Astrocyte of the spinal cord (primary cell): ENCODE results near the gene RINT1.
"Not testable (repeated sequence)": the region's sequence is repeated elsewhere in the genome, so short reads cannot be mapped to it uniquely, and the experiment has no call there.

Experiments
- DNase-seq: peaks from one replicate; pipeline ENCODE4 v3.0.0; 2011; ENCODE audit warnings: low read depth, low spot score
- H3K4me3 ChIP-seq: 2 replicates; pipeline ENCODE4 v1.5.1; 2011; ENCODE audit warnings: low read depth, mild to moderate bottlenecking, low read length, moderate library complexity
- CTCF ChIP-seq: IDR thresholded peaks from 2 replicates; pipeline ENCODE4 v1.5.1; 2012; ENCODE audit warnings: low read depth, mild to moderate bottlenecking, low read length, inconsistent platforms
- in situ Hi-C: cut with HindIII; loops from 2 replicates; pipeline ENCODE4 v1.10.0; 2017; ENCODE audit warnings: low sequenced_read_pairs

Gene RINT1

GRCh38 chr7:105594034-105594433 lies 62.0 kb downstream of the RINT1 start:
- DNase-seq = no peak
- no peak for TF ChIP-seq CTCF
- no peak overlapping the region for H3K4me3 ChIP-seq
- in situ Hi-C loops = no loop called here

GRCh38 chr7:105596866-105597265 lies 64.9 kb downstream of the RINT1 start:
- no peak overlapping the region for H3K4me3 ChIP-seq
- in situ Hi-C loops = no loop called here
- no peak for TF ChIP-seq CTCF
- no peak for DNase-seq

GRCh38 chr7:105599080-105599479 lies 67.1 kb downstream of the RINT1 start:
- not testable (repeated sequence) for DNase-seq

GRCh38 chr7:105599551-105599950 lies 67.5 kb downstream of the RINT1 start:
- in situ Hi-C loops = no loop called here
- no peak overlapping the region for H3K4me3 ChIP-seq
- no peak for DNase-seq
- no peak for TF ChIP-seq CTCF

More at GRCh38 chr7:105599080-105599479, 67.1 kb downstream of the RINT1 start:
- in situ Hi-C loops, H3K4me3 ChIP-seq: not testable (repeated sequence)

GRCh38 chr7:105600720-105601550 lies 68.9 kb downstream of the RINT1 start:
- no peak for TF ChIP-seq CTCF
- in situ Hi-C loops = no loop called here
- DNase-seq = no peak
- H3K4me3 ChIP-seq = no peak overlapping the region

- no peak overlapping the region for H3K4me3 ChIP-seq
- in situ Hi-C loops = no loop called here
- TF ChIP-seq CTCF = no peak
- no peak for DNase-seq
These were observed 70.6 kb downstream of the RINT1 start for GRCh38 chr7:105602325-105603305.
